Measurements from ENCODE around the gene TBC1D13. TPM values are rescaled to one million over a fixed set of nuclear protein-coding genes. Genes with fewer than 3 reads are reported as not detected.

Gene TBC1D13
- total and polyA plus RNA-seq, 2 of the 13 experiments (the other 11 are each of a cell fraction or from before 2014, with no cell fraction given) = 17.9 to 19.7 TPM

GRCh38 chr9:128786681-128787601, at the start of gene TBC1D13 (continued):
- TF ChIP-seq MED8 (CRISPR knock-in tag; IDR thresholded peaks at IDR 0.05; ENCODE audit: insufficient replicate concordance) (peak; percentile 77), ZFY (CRISPR knock-in tag; IDR thresholded peaks at IDR 0.05) (peak; percentile 86), SKIL (CRISPR knock-in tag; IDR thresholded peaks at IDR 0.05; ENCODE audit: borderline replicate concordance) (peak; percentile 84), BCL6 (CRISPR knock-in tag; IDR thresholded peaks at IDR 0.05) (peak; percentile 67), ASH2L (IDR thresholded peaks at IDR 0.05; ENCODE audit: insufficient read length, low read depth, low read length) (peak; percentile 76), JDP2 (CRISPR knock-in tag; IDR thresholded peaks at IDR 0.05; ENCODE audit: borderline replicate concordance) (peak; percentile 73; the same call in 1 of the 2 replicates), HNRNPH1 (optimal IDR thresholded peaks at IDR 0.05; ENCODE audit: low read depth, low read length) (no peak), CAMTA2 (CRISPR knock-in tag; IDR thresholded peaks at IDR 0.05; ENCODE audit: borderline replicate concordance) (0 out of 2 replicates have a peak, but pooled peaks have one; percentile 86), ZBTB7B (CRISPR knock-in tag; IDR thresholded peaks at IDR 0.05) (peak; percentile 86), ARNT2 (CRISPR knock-in tag; IDR thresholded peaks at IDR 0.05; ENCODE audit: low read depth) (peak; percentile 98), NFAT5 (CRISPR knock-in tag; IDR thresholded peaks at IDR 0.05) (peak; percentile 97), MTF2 (CRISPR knock-in tag; IDR thresholded peaks at IDR 0.05; ENCODE audit: borderline replicate concordance) (peak; percentile 38; the same call in 1 of the 2 replicates), MTA3 (CRISPR knock-in tag; IDR thresholded peaks at IDR 0.05) (no peak), ZNF432 (CRISPR knock-in tag; IDR thresholded peaks at IDR 0.05; ENCODE audit: borderline replicate concordance) (no peak), KLF15 (CRISPR knock-in tag; IDR thresholded peaks at IDR 0.05; ENCODE audit: borderline replicate concordance) (peak; percentile 96; the same call in 1 of the 2 replicates), ZNF333 (CRISPR knock-in tag; IDR thresholded peaks at IDR 0.05; ENCODE audit: borderline replicate concordance) (0 out of 2 replicates have a peak, but pooled peaks have one; percentile 81), ZNF674 (CRISPR knock-in tag; IDR thresholded peaks at IDR 0.05; ENCODE audit: low read depth) (peak; percentile 88; the same call in 1 of the 2 replicates), CBFB (CRISPR knock-in tag; IDR thresholded peaks at IDR 0.05) (peak; percentile 91), ZNF83 (CRISPR knock-in tag; IDR thresholded peaks at IDR 0.05; ENCODE audit: borderline replicate concordance) (peak; percentile 94; the same call in 1 of the 2 replicates), XBP1 (CRISPR knock-in tag; IDR thresholded peaks at IDR 0.05) (peak; percentile 47; the same call in 1 of the 2 replicates)
- TF ChIP-seq, protein P1, sequence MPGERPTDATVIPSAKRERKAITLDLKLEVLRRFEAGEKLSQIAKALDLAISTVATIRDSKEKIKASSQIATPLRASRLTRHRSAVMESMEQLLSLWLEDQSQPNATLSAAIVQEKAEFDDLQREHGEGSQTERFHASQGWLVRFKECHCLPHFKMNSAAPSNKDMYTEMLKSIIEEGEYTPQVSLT (CRISPR knock-in tag; IDR thresholded peaks at IDR 0.05; ENCODE audit: borderline replicate concordance, low read depth) = no peak
